Neutrophil (primary cell): Measurements from ENCODE around the gene IVL.

Experiments
- H3K27ac ChIP-seq: fragments of 200-600 bp; sonication (generic); 2 replicates; pipeline ENCODE4 v1.5.1; 2016; ENCODE audit warnings: mild to moderate bottlenecking, moderate library complexity
- H3K27me3 ChIP-seq: fragments of 200-600 bp; sonication (generic); 2 replicates; pipeline ENCODE4 v1.6.0; 2016; ENCODE audit warnings: mild to moderate bottlenecking
- H3K36me3 ChIP-seq: fragments of 200-600 bp; sonication (generic); 2 replicates; pipeline ENCODE4 v1.5.1; 2017
- H3K4me1 ChIP-seq, 2 experiments: fragments of 200-600 bp in 1 of 2; sonication (generic) in 1 of 2; 1 replicate in 1 of 2; 2 replicates in 1 of 2; pipeline versions ENCODE4 v1.5.1 to v1.6.1; 2013 to 2016; ENCODE audit warnings: low read depth in 1 of 2, low read length in 1 of 2, mild to moderate bottlenecking in 1 of 2, moderate library complexity in 1 of 2; ENCODE audit not compliant: control insufficient read depth in 1 of 2, insufficient read depth in 1 of 2
- H3K4me3 ChIP-seq, 2 experiments: fragments of 200-600 bp in 1 of 2; sonication (generic) in 1 of 2; 1 replicate in 1 of 2; 2 replicates in 1 of 2; pipeline ENCODE4 v1.5.1; 2013 to 2016; ENCODE audit warnings: low read depth in 1 of 2, low read length in 1 of 2, mild to moderate bottlenecking in 1 of 2, moderate library complexity in 1 of 2
- H3K9me3 ChIP-seq: fragments of 200-600 bp; sonication (generic); 2 replicates; pipeline ENCODE4 v1.5.1; 2016
- TF ChIP-seq, protein P1 (sequence below): fragments of 200-600 bp; sonication (generic); IDR thresholded peaks from 2 replicates; pipeline ENCODE4 v1.5.1; 2016; ENCODE audit warnings: antibody characterized with exemption

The IVL gene

DNA sequence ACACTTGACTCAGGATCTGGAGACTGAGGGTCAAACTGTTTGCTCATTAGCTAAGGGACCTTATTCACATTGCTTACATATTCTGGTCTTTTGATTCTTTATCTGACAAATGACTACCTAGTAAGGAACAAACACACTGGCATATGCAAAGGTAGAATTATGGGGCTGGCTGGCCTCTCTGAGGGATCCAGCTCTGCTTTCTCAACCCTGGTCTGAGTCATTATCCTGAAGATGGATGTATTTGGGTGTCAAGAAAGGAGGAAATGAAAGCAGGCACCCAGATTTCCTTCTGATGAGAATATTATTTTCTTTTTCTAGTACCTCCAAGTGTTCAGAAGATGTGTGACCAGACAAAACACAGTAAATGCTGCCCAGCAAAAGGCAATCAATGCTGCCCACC is 24.3 kb upstream of the IVL start:
- Histone ChIP-seq H3K27ac (no peak overlapping the region), H3K4me1 (no peaks in the 10 kb centered on the region), H3K4me3 (no peak overlapping the region), H3K27me3 (peaks cover 19% of the 10 kb centered on the region), H3K36me3 (no peaks in the 10 kb centered on the region), H3K9me3 (no peaks in the 10 kb centered on the region)
- TF ChIP-seq, protein P1, sequence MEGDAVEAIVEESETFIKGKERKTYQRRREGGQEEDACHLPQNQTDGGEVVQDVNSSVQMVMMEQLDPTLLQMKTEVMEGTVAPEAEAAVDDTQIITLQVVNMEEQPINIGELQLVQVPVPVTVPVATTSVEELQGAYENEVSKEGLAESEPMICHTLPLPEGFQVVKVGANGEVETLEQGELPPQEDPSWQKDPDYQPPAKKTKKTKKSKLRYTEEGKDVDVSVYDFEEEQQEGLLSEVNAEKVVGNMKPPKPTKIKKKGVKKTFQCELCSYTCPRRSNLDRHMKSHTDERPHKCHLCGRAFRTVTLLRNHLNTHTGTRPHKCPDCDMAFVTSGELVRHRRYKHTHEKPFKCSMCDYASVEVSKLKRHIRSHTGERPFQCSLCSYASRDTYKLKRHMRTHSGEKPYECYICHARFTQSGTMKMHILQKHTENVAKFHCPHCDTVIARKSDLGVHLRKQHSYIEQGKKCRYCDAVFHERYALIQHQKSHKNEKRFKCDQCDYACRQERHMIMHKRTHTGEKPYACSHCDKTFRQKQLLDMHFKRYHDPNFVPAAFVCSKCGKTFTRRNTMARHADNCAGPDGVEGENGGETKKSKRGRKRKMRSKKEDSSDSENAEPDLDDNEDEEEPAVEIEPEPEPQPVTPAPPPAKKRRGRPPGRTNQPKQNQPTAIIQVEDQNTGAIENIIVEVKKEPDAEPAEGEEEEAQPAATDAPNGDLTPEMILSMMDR, result no peak

DNA sequence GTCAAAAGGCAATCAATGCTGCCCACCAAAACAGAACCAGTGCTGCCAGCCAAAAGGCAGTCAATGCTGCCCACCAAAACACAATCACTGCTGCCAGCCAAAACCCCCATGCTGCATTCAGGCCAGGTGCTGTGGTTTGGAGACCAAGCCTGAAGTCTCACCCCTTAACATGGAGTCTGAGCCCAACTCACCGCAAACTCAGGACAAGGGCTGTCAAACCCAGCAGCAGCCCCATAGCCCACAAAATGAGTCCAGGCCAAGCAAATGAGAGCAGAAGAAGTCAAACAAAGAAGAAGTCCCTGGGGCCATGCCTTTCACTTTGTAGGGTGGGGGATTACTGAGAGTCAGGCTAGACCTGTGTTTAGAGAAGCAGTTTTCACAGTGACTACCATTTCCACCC is 23.8 kb upstream of the IVL start:
- H3K27me3 ChIP-seq, result peaks cover 23% of the 10 kb centered on the region
- TF ChIP-seq, protein P1, result no peak
- no peaks in the 10 kb centered on the region for H3K36me3 ChIP-seq
- H3K4me1 ChIP-seq, result no peaks in the 10 kb centered on the region
- H3K4me3 ChIP-seq, result no peak overlapping the region
- H3K27ac ChIP-seq, result no peak overlapping the region
- no peaks in the 10 kb centered on the region for H3K9me3 ChIP-seq

DNA sequence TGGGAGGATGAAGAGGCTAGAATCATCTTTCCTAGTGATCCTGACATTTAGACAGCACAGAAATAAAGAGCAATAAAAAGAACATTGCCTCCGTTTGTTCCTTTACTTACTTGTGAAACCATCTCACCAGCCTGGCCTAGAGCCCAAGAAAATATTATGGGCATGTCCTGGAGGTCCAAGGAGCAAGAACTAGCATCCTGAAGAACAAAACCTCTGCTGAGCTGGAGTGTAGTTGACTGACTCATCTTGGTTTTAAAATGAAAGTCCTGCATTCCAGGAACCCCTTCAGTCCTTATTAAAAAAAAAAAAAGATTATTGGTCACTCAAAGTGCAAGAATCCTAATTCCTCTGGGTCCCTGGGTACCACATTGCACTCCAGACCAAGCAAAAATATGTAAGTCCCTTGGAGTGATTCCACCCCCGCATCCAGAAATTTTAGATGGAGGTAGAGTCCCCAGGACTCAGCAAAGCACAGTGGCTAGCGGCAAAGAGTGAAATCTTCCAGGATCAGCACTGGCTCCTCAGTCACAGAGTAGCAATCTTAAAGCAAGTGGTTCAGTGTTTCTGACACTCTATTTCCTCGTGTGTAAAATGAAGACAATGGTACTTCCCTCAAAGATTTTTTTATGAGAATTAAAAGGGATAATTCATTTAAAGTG is 23.3 kb upstream of the IVL start:
- Histone ChIP-seq H3K4me3 (no peak overlapping the region), H3K27me3 (peaks cover 27% of the 10 kb centered on the region), H3K27ac (no peak overlapping the region), H3K36me3 (no peaks in the 10 kb centered on the region), H3K9me3 (no peaks in the 10 kb centered on the region), H3K4me1 (no peaks in the 10 kb centered on the region)
- TF ChIP-seq, protein P1, result no peak

DNA sequence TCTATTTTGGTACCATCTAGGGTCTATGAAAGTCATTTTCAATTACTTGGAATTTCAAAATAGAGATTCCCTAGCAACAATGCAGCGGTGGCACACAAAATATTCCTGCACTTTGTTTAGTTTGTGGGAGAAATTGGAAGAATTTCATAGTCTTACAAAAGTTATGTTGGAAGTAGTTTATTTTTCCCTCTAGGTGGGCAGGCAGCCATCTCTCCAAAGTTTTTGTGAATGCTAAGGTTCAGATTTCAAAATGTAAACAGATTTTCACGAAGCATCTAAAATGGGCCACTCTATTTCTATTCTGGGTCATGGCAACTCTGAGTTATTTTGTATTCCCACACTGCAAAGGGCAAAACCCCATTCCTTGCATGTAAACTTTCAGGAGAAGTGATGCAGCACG is 22.3 kb upstream of the IVL start:
- TF ChIP-seq, protein P1, result no peak
- Histone ChIP-seq H3K4me1 (no peaks in the 10 kb centered on the region), H3K4me3 (no peak overlapping the region), H3K27ac (no peak overlapping the region), H3K9me3 (no peaks in the 10 kb centered on the region), H3K36me3 (no peaks in the 10 kb centered on the region), H3K27me3 (peaks cover 35% of the 10 kb centered on the region)

DNA sequence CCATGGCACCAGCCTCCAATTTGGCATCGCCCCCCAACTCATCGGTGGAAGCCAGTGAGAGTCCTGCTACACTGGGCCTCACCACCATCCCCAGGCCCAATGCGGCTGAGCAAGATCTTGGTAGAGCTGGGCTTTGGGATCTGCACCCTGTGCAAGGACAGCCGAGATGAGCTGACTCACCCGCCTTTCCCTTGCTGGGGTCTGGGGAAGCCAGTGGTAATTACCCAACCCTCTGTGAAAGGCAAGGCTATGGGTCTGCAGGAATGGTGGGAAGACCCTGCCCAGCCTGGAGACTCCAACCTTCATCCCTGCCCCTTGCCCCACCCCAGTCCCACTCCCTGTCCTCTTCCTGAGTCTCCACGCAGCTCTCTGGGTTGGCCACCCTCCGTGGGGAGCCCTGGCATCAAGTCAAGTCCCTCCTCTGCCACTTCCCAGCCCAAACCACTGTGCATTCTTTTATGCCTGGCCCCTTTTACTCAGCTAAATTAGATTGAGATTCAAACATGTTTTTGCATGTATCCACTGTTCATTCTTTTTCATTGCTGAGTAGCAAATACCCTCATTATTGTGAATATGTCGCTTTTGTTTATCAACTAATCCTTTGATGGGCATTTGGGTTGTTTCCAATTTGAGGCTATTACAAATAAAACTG is 21.5 kb upstream of the IVL start:
- H3K27me3 ChIP-seq, result peaks cover 40% of the 10 kb centered on the region
- H3K4me1 ChIP-seq, result no peaks in the 10 kb centered on the region
- no peak overlapping the region for H3K4me3 ChIP-seq
- no peaks in the 10 kb centered on the region for H3K36me3 ChIP-seq
- no peaks in the 10 kb centered on the region for H3K9me3 ChIP-seq
- TF ChIP-seq, protein P1, result no peak
- H3K27ac ChIP-seq, result no peak overlapping the region
